Measurements from ENCODE around the gene ANKH.

Gene ANKH

DNA sequence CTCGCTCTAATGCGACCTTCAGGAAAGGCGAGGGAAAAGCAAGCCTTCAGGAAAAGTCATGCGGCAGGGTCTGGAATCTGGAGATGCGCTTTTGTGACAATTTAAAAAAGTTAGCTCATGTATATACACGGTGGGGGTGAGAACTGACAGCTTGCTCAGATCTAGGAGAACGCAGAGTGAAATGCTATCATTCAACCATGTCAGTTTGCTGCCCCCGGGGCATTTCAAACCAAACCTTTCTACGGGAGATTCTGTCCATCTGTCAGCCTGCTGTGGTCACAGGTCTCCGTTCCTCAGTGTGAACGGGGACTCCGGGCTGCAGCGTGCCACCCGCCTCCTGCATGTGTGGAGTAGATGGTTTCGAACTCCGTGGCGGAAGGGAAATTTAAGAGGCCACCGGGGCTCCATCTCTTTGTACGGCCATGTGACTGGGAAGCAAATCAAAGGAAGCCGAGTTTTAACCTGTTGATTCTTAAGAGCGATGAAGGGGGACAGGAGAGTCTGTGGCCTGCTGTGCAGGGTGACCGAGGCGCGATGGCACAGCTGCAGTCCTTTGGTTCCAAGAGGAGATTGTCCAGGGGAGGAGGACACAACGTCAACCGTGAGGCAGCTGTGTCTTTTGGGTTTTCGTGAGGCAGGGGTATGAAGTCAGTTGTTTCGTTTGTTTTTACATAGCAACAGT is 161.1 kb downstream of the ANKH start:
- H3K4me2 ChIP-seq, result no peak overlapping the region
- H2AFZ ChIP-seq (ENCODE audit: low read depth), result no peak overlapping the region
- no peaks in the 10 kb centered on the region for H3K79me2 ChIP-seq (ENCODE audit: insufficient read depth, low read depth)
- TF ChIP-seq, protein P1, sequence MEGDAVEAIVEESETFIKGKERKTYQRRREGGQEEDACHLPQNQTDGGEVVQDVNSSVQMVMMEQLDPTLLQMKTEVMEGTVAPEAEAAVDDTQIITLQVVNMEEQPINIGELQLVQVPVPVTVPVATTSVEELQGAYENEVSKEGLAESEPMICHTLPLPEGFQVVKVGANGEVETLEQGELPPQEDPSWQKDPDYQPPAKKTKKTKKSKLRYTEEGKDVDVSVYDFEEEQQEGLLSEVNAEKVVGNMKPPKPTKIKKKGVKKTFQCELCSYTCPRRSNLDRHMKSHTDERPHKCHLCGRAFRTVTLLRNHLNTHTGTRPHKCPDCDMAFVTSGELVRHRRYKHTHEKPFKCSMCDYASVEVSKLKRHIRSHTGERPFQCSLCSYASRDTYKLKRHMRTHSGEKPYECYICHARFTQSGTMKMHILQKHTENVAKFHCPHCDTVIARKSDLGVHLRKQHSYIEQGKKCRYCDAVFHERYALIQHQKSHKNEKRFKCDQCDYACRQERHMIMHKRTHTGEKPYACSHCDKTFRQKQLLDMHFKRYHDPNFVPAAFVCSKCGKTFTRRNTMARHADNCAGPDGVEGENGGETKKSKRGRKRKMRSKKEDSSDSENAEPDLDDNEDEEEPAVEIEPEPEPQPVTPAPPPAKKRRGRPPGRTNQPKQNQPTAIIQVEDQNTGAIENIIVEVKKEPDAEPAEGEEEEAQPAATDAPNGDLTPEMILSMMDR (conservative IDR thresholded peaks at IDR 0.05; ENCODE audit: low read depth, low read length), result no peak
- H3K4me3 ChIP-seq (IDR thresholded peaks at IDR 0.05; ENCODE audit: insufficient read depth, low read depth, low read length), result no peak overlapping the region
- no peaks in the 10 kb centered on the region for H3K4me1 ChIP-seq (ENCODE audit: low read depth, poor library complexity, severe bottlenecking)
- no peak overlapping the region for H3K27ac ChIP-seq
- no peaks in the 10 kb centered on the region; the same call in 1 of the 2 replicates for H3K36me3 ChIP-seq (ENCODE audit: insufficient read depth)
- no peak overlapping the region for H3K9ac ChIP-seq
- no peaks in the 10 kb centered on the region for H4K20me1 ChIP-seq (ENCODE audit: insufficient read depth)
- H3K27me3 ChIP-seq (ENCODE audit: insufficient read depth, low read depth), result no peaks in the 10 kb centered on the region

DNA sequence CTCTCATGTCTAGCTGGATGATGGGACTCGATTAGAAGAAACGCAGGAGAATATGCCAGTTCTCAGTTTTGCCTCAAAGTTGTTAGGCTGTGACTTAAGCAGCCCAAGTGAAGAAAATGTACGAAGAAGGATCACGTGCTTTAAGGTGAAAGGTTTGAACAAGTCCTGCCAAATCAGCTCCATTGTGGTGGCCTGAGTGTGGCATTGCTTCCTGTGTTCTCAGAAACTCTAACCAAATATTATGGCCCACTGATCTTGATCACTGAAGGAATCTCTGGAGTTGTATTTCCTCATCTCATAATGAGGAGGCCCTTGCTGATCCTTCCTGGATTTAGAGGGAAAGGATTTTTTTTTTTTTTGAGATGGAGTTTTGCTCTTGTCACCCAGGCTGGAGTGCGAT is 163.0 kb downstream of the ANKH start:
- H3K9ac ChIP-seq, result no peak overlapping the region
- H3K4me2 ChIP-seq, result no peak overlapping the region
- no peaks in the 10 kb centered on the region for H3K27me3 ChIP-seq (ENCODE audit: insufficient read depth, low read depth)
- H2AFZ ChIP-seq (ENCODE audit: low read depth), result no peak overlapping the region
- no peak overlapping the region for H3K27ac ChIP-seq
- no peaks in the 10 kb centered on the region for H4K20me1 ChIP-seq (ENCODE audit: insufficient read depth)
- H3K36me3 ChIP-seq (ENCODE audit: insufficient read depth), result no peaks in the 10 kb centered on the region; the same call in 1 of the 2 replicates
- TF ChIP-seq, protein P1 (conservative IDR thresholded peaks at IDR 0.05; ENCODE audit: low read depth, low read length), result no peak
- H3K79me2 ChIP-seq (ENCODE audit: insufficient read depth, low read depth), result no peaks in the 10 kb centered on the region
- H3K4me1 ChIP-seq (ENCODE audit: low read depth, poor library complexity, severe bottlenecking), result no peaks in the 10 kb centered on the region
- H3K4me3 ChIP-seq (IDR thresholded peaks at IDR 0.05; ENCODE audit: insufficient read depth, low read depth, low read length), result no peak overlapping the region

DNA sequence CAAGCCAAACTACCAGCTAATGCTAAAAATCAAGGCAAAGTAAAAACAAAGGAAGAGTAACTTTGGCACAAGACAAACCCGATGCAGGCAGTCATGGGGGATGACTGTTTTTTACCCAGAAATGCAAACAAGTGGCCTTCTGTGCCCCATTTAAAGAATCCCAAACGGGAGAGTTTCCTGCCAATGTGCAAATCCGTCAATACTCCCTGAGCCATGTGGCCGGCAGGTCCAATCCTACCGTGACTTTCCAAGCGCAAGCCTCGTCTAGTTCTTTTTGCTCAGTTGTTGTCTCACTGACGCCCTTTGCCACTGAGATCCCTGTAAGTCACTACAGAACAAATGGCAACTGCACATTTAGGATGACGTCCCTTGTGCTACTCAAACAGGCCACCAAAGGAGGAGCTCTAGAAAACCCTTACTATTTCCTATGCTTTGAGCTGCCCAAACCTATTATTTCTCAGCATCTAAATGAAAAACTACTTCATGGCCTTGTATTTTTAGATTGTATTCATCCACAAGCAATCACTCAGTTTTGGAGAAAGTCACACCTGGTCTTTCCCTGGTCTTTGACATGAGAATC is 163.7 kb downstream of the ANKH start:
- Histone ChIP-seq H3K9ac (no peak overlapping the region), H3K4me2 (no peak overlapping the region)

DNA sequence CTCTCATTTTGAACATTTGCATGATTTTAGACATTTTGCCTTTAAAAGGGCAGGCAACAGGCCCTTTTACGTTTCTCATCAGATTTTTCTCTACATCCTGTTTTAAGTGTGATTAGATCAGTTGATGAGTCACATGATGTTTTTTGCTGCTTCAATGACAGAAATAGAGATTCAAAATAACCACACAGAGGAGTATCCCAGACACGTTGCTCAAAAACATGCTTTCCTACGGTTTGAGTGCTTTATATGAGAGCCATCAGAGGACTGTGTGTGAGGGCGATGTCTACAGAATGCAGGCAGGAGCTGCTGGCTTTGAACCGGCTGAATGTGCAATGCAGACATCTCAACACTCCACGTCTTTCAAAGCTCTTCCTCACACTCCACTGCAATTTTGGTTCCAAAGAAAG is 165.0 kb downstream of the ANKH start:
- Histone ChIP-seq H3K27ac (no peak overlapping the region), H4K20me1 (ENCODE audit: insufficient read depth) (no peaks in the 10 kb centered on the region), H3K9ac (no peak overlapping the region), H3K36me3 (ENCODE audit: insufficient read depth) (no peaks in the 10 kb centered on the region; the same call in 1 of the 2 replicates), H3K4me2 (no peak overlapping the region), H3K4me1 (ENCODE audit: low read depth, poor library complexity, severe bottlenecking) (no peaks in the 10 kb centered on the region), H3K27me3 (ENCODE audit: insufficient read depth, low read depth) (no peaks in the 10 kb centered on the region), H3K79me2 (ENCODE audit: insufficient read depth, low read depth) (no peaks in the 10 kb centered on the region), H2AFZ (ENCODE audit: low read depth) (no peak overlapping the region), H3K4me3 (IDR thresholded peaks at IDR 0.05; ENCODE audit: insufficient read depth, low read depth, low read length) (no peak overlapping the region)
- TF ChIP-seq, protein P1 (conservative IDR thresholded peaks at IDR 0.05; ENCODE audit: low read depth, low read length), result no peak

More for the DNA sequence above, 163.7 kb downstream of the ANKH start:
- no peaks in the 10 kb centered on the region for H3K79me2 ChIP-seq (ENCODE audit: insufficient read depth, low read depth)
- no peaks in the 10 kb centered on the region; the same call in 1 of the 2 replicates for H3K36me3 ChIP-seq (ENCODE audit: insufficient read depth)
- H3K4me3 ChIP-seq (IDR thresholded peaks at IDR 0.05; ENCODE audit: insufficient read depth, low read depth, low read length), result no peak overlapping the region
- no peak overlapping the region for H2AFZ ChIP-seq (ENCODE audit: low read depth)
- no peak overlapping the region for H3K27ac ChIP-seq
- TF ChIP-seq, protein P1 (conservative IDR thresholded peaks at IDR 0.05; ENCODE audit: low read depth, low read length), result no peak
- no peaks in the 10 kb centered on the region for H3K4me1 ChIP-seq (ENCODE audit: low read depth, poor library complexity, severe bottlenecking)
- H3K27me3 ChIP-seq (ENCODE audit: insufficient read depth, low read depth), result no peaks in the 10 kb centered on the region
- H4K20me1 ChIP-seq (ENCODE audit: insufficient read depth), result no peaks in the 10 kb centered on the region

Measured in KMS-11 (cell line).